SK-N-MC (cell line): ENCODE results near the gene PRG2.

Experiments
- EZH2 ChIP-seq: fragments of 200-600 bp; sonication (generic); IDR thresholded peaks from one replicate; pipeline ENCODE4 v1.6.1; 2017; ENCODE audit warnings: antibody characterized with exemption
- POLR2AphosphoS5 ChIP-seq: IDR thresholded peaks from 2 replicates; pipeline ENCODE4 v1.6.1; 2012; ENCODE audit warnings: mild to moderate bottlenecking, low read depth, low read length, borderline replicate concordance

DNA sequence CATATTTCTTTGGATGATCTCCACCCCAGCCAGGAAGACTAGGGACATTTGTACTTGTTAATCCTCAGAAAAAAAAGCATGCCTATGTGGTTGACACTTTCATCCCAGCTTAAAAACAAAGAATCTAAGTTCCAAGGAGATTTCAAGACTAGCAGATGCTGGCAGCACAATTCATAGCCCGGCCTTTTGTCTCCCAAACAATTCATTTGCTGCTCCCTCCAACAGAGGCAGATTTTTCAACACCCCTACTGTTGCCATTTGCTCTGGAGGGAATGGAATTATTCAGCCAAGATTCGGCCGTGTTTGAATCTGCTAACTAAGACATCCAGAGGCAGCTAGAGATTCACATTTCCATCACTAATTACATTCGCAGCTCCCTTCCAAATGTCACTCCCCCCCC lies 37.0 kb downstream of the PRG2 start:
- TF ChIP-seq EZH2 (no peak), POLR2AphosphoS5 (no peak)
